ENCODE results near the gene COL6A1. TPM values are rescaled to one million over a fixed set of nuclear protein-coding genes. Genes with fewer than 3 reads are reported as not detected.
"Not testable (repeated sequence)": the region's sequence is repeated elsewhere in the genome, so short reads cannot be mapped to it uniquely, and the experiment has no call there.

The COL6A1 gene
- total RNA-seq, 1 donor from 2014 or later = 135 TPM

- DNase-seq (ENCODE audit: low read depth) = no peak
- TF ChIP-seq CTCF (conservative IDR thresholded peaks at IDR 0.05; ENCODE audit: low read depth, low read length) = no peak
- no peak overlapping the region for H3K4me3 ChIP-seq (ENCODE audit: low read depth, low read length)
Observed at GRCh38 chr21:45947296-45947695, 34.3 kb upstream of the COL6A1 start.

GRCh38 chr21:45947716-45948255 lies 33.8 kb upstream of the COL6A1 start:
- TF ChIP-seq CTCF (conservative IDR thresholded peaks at IDR 0.05; ENCODE audit: low read depth, low read length) = no peak
- no peak overlapping the region for H3K4me3 ChIP-seq (ENCODE audit: low read depth, low read length)
- no peak for DNase-seq (ENCODE audit: low read depth)

GRCh38 chr21:45948576-45949141 lies 32.9 kb upstream of the COL6A1 start:
- no peak overlapping the region for H3K4me3 ChIP-seq (ENCODE audit: low read depth, low read length)
- no peak for DNase-seq (ENCODE audit: low read depth)
- no peak for TF ChIP-seq CTCF (conservative IDR thresholded peaks at IDR 0.05; ENCODE audit: low read depth, low read length)

GRCh38 chr21:45949928-45950739 lies 31.4 kb upstream of the COL6A1 start:
- DNase-seq (ENCODE audit: low read depth) = no peak
- no peak for TF ChIP-seq CTCF (conservative IDR thresholded peaks at IDR 0.05; ENCODE audit: low read depth, low read length)
- no peak overlapping the region for H3K4me3 ChIP-seq (ENCODE audit: low read depth, low read length)

- DNase-seq (ENCODE audit: low read depth) = no peak
- H3K4me3 ChIP-seq (ENCODE audit: low read depth, low read length) = no peak overlapping the region
- no peak for TF ChIP-seq CTCF (conservative IDR thresholded peaks at IDR 0.05; ENCODE audit: low read depth, low read length)
Observed at GRCh38 chr21:45950740-45951515, 30.6 kb upstream of the COL6A1 start.

- TF ChIP-seq CTCF (conservative IDR thresholded peaks at IDR 0.05; ENCODE audit: low read depth, low read length) = no peak
- H3K4me3 ChIP-seq (ENCODE audit: low read depth, low read length) = no peak overlapping the region
- no peak for DNase-seq (ENCODE audit: low read depth)
Observed at GRCh38 chr21:45951676-45952075, 29.9 kb upstream of the COL6A1 start.

GRCh38 chr21:45952527-45952926 lies 29.0 kb upstream of the COL6A1 start:
- not testable (repeated sequence) for DNase-seq (ENCODE audit: low read depth); H3K4me3 ChIP-seq (ENCODE audit: low read depth, low read length)

Measured in epithelial cell of proximal tubule (primary cell).